Smooth muscle cell (in vitro differentiated cells): ENCODE data around the gene ADGB. TPM values are rescaled to one million over a fixed set of nuclear protein-coding genes. Genes with fewer than 3 reads are reported as not detected.

Experiments
- DNase-seq: peaks from one replicate; lab custom pipeline; 2025; ENCODE audit not compliant: unreplicated experiment; lab: John Stamatoyannopoulos, UW
- H2AFZ ChIP-seq: fragments of 200-600 bp; sonication (generic); 2 replicates; pipeline ENCODE4 v1.6.0; 2016; ENCODE audit warnings: antibody characterized with exemption, low read depth, mild to moderate bottlenecking
- H3F3A ChIP-seq: fragments of 200-600 bp; sonication (generic); 2 replicates; pipeline ENCODE4 v1.6.0; 2017; ENCODE audit warnings: antibody characterized with exemption, low read depth
- H3K27ac ChIP-seq: fragments of 200-600 bp; sonication (generic); 2 replicates; pipeline ENCODE4 v1.5.1; 2016; ENCODE audit warnings: low read depth, mild to moderate bottlenecking
- H3K27me3 ChIP-seq: fragments of 200-600 bp; sonication (generic); 2 replicates; pipeline ENCODE4 v1.6.1; 2016; ENCODE audit warnings: low read depth, mild to moderate bottlenecking
- H3K36me3 ChIP-seq: fragments of 200-600 bp; sonication (generic); 2 replicates; pipeline ENCODE4 v1.5.1; 2016; ENCODE audit warnings: low read depth
- H3K4me1 ChIP-seq: fragments of 200-600 bp; sonication (generic); 2 replicates; pipeline ENCODE4 v1.5.1; 2016; ENCODE audit warnings: low read depth
- H3K4me2 ChIP-seq: fragments of 200-600 bp; sonication (generic); 2 replicates; pipeline ENCODE4 v1.6.0; 2016; ENCODE audit warnings: mild to moderate bottlenecking
- H3K4me3 ChIP-seq: fragments of 200-600 bp; sonication (generic); 2 replicates; pipeline ENCODE4 v1.5.1; 2016; ENCODE audit warnings: mild to moderate bottlenecking
- H3K79me2 ChIP-seq: fragments of 200-600 bp; sonication (generic); 2 replicates; pipeline ENCODE4 v1.6.0; 2016; ENCODE audit warnings: low read depth, mild to moderate bottlenecking
- H3K9ac ChIP-seq: fragments of 200-600 bp; sonication (generic); 2 replicates; pipeline ENCODE4 v1.6.0; 2016; ENCODE audit warnings: low read depth
- H3K9me3 ChIP-seq: fragments of 200-600 bp; sonication (generic); replicated peaks from 2 replicates; pipeline ENCODE4 v1.5.1; 2016; ENCODE audit warnings: low read depth
- H4K20me1 ChIP-seq: fragments of 200-600 bp; sonication (generic); 2 replicates; pipeline ENCODE4 v1.6.0; 2016; ENCODE audit warnings: low read depth
- CTCF ChIP-seq: fragments of 200-600 bp; sonication (generic); IDR thresholded peaks from 2 replicates; pipeline ENCODE4 v1.5.1; 2017; ENCODE audit warnings: borderline replicate concordance, mild to moderate bottlenecking, antibody characterized with exemption; ENCODE audit not compliant: insufficient read depth, poor library complexity, severe bottlenecking
- WGBS: methylation state at CpG from one replicate; pipeline ENCODE4 v1.1.7; 2016; ENCODE audit warnings: low lambda C conversion rate; 5-methylcytosine and 5-hydroxymethylcytosine counted together
- polyA plus RNA-seq: library from polyadenylated mRNA; unstranded; fragments of >200 nt; fragmentation: Nextera tagmentation; extraction: Ambion mirVana; gene quantifications from 2 replicates; pipeline ENCODE4 v1.2.1, GENCODE V29; 2016
- total RNA-seq: library from RNA; depleted of rRNA; stranded (reverse); fragments of >200 nt; gene quantifications from 2 replicates; pipeline ENCODE4 v1.2.3, GENCODE V29; 2014

Gene ADGB
- total and polyA plus RNA-seq, 2 experiments from 2014 or later, result 1.1 to 3.1 TPM

GRCh38 chr6:146682919-146683318 lies 84.1 kb downstream of the ADGB start:
- no peaks in the 10 kb centered on the region for H4K20me1 ChIP-seq
- no peak for TF ChIP-seq CTCF
- H3K4me3 ChIP-seq, result no peak overlapping the region
- H3K27me3 ChIP-seq, result no peaks in the 10 kb centered on the region
- H3F3A ChIP-seq, result no peaks in the 10 kb centered on the region
- H3K79me2 ChIP-seq, result no peaks in the 10 kb centered on the region
- H3K9ac ChIP-seq, result no peak overlapping the region
- WGBS, result 91% methylated on average over 1 of the region's 1 CpG
- no peak for DNase-seq
- H3K27ac ChIP-seq, result no peak overlapping the region
- H2AFZ ChIP-seq, result no peak overlapping the region
- H3K36me3 ChIP-seq, result no peaks in the 10 kb centered on the region
- no peaks in the 10 kb centered on the region for H3K4me1 ChIP-seq
- H3K4me2 ChIP-seq, result no peak overlapping the region
- no peaks in the 10 kb centered on the region for H3K9me3 ChIP-seq

GRCh38 chr6:146689806-146690205 lies 91.0 kb downstream of the ADGB start:
- no peaks in the 10 kb centered on the region for H3K27me3 ChIP-seq
- no peak overlapping the region for H3K27ac ChIP-seq
- no peaks in the 10 kb centered on the region for H3K4me1 ChIP-seq
- no peaks in the 10 kb centered on the region for H4K20me1 ChIP-seq
- H3K9me3 ChIP-seq, result no peaks in the 10 kb centered on the region
- H3K36me3 ChIP-seq, result no peaks in the 10 kb centered on the region
- H3K4me3 ChIP-seq, result no peak overlapping the region
- no peak overlapping the region for H3K4me2 ChIP-seq
- no peak for TF ChIP-seq CTCF
- no peak overlapping the region for H3K9ac ChIP-seq
- peak overlapping the region; percentile 44 for H2AFZ ChIP-seq
- DNase-seq, result no peak
- WGBS, result 75% methylated on average over 4 of the region's 4 CpGs
- no peaks in the 10 kb centered on the region for H3F3A ChIP-seq
- no peaks in the 10 kb centered on the region for H3K79me2 ChIP-seq

GRCh38 chr6:146693342-146693741 lies 94.6 kb downstream of the ADGB start:
- no peak overlapping the region for H2AFZ ChIP-seq
- H3K36me3 ChIP-seq, result no peaks in the 10 kb centered on the region
- H3K27me3 ChIP-seq, result no peaks in the 10 kb centered on the region
- TF ChIP-seq CTCF, result no peak
- H4K20me1 ChIP-seq, result no peaks in the 10 kb centered on the region
- H3K4me3 ChIP-seq, result no peak overlapping the region
- H3K4me2 ChIP-seq, result no peak overlapping the region
- no peaks in the 10 kb centered on the region for H3K9me3 ChIP-seq
- H3K79me2 ChIP-seq, result no peaks in the 10 kb centered on the region
- H3K27ac ChIP-seq, result no peak overlapping the region
- DNase-seq, result no peak
- H3F3A ChIP-seq, result no peaks in the 10 kb centered on the region
- WGBS, result 97% methylated on average over 4 of the region's 4 CpGs
- H3K4me1 ChIP-seq, result no peaks in the 10 kb centered on the region
- H3K9ac ChIP-seq, result no peak overlapping the region

- Histone ChIP-seq H3K79me2 (no peaks in the 10 kb centered on the region), H3K27ac (no peak overlapping the region), H3K4me2 (no peak overlapping the region), H3K9me3 (no peaks in the 10 kb centered on the region), H3K27me3 (no peaks in the 10 kb centered on the region), H3K4me1 (no peaks in the 10 kb centered on the region), H4K20me1 (no peaks in the 10 kb centered on the region), H3K4me3 (no peak overlapping the region), H3K36me3 (no peaks in the 10 kb centered on the region), H2AFZ (no peak overlapping the region), H3K9ac (no peak overlapping the region), H3F3A (no peaks in the 10 kb centered on the region)
- over 99% methylated on average over 2 of the region's 2 CpGs for WGBS
- no peak for TF ChIP-seq CTCF
- no peak for DNase-seq
These were observed 99.1 kb downstream of the ADGB start for GRCh38 chr6:146697921-146698320.
